IPS DF 6.9 (cell line): ENCODE measurements around the gene SLC26A4.

Experiments
- DNase-seq: peaks from one replicate; pipeline ENCODE4 v3.0.0-alpha.2; 2013; ENCODE audit warnings: low read depth, low spot score
- H3K27ac ChIP-seq: one replicate; pipeline ENCODE4 v1.5.1; 2013; ENCODE audit warnings: low read length, control low read depth
- H3K27me3 ChIP-seq: 2 replicates; pipeline ENCODE4 v1.6.1; 2013; ENCODE audit warnings: mild to moderate bottlenecking, low read length; ENCODE audit not compliant: control insufficient read depth, insufficient read depth
- H3K36me3 ChIP-seq: 2 replicates; pipeline ENCODE4 v1.6.1; 2013; ENCODE audit warnings: low read length; ENCODE audit not compliant: control insufficient read depth, insufficient read depth
- H3K4me1 ChIP-seq: 2 replicates; pipeline ENCODE4 v1.6.1; 2013; ENCODE audit warnings: low read length; ENCODE audit not compliant: control insufficient read depth, insufficient read depth
- H3K4me3 ChIP-seq: 2 replicates; pipeline ENCODE4 v1.5.1; 2013; ENCODE audit warnings: mild to moderate bottlenecking, low read length
- H3K9me3 ChIP-seq: 2 replicates; pipeline ENCODE4 v1.6.1; 2013; ENCODE audit warnings: low read length, inconsistent platforms; ENCODE audit not compliant: control insufficient read depth, insufficient read depth
- WGBS: extraction: QIAGEN DNeasy Blood & Tissue Kit; methylation state at CpG from one replicate; pipeline ENCODE4 v1.1.7; 2013; ENCODE audit warnings: mixed read lengths, missing lambda C conversion rate; ENCODE audit not compliant: insufficient read length, insufficient coverage; 5-methylcytosine and 5-hydroxymethylcytosine counted together

Gene SLC26A4

DNA sequence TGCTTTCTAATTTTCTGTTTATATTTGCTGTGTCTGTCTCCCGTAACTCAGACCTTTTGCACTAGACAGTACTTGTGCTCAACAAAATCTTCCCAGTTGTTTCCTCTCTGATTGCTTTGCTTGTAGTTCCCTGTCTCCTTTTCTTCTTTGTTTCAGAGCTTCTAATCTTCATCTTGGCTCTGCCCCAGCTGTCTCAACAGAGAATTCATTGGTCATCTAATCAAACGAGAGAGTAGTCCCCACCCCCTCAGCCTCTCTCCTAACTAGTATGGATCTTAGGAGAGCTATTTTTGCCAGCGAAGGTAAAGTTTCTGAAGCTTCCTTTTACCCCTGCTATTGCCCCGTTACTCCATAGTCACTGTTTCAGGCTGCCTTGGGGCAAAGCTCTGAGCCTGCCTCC is 32.8 kb downstream of the SLC26A4 start:
- H3K4me1 ChIP-seq, result peaks cover 2% of the 10 kb centered on the region; the same call in 1 of the 2 replicates
- no peak overlapping the region for H3K4me3 ChIP-seq
- H3K27me3 ChIP-seq, result no peaks in the 10 kb centered on the region
- no CpG with 5 or more reads among the region's 4 CpGs for WGBS
- H3K9me3 ChIP-seq, result no peaks in the 10 kb centered on the region
- no peaks in the 10 kb centered on the region for H3K36me3 ChIP-seq
- DNase-seq, result no peak
- no peak overlapping the region for H3K27ac ChIP-seq

DNA sequence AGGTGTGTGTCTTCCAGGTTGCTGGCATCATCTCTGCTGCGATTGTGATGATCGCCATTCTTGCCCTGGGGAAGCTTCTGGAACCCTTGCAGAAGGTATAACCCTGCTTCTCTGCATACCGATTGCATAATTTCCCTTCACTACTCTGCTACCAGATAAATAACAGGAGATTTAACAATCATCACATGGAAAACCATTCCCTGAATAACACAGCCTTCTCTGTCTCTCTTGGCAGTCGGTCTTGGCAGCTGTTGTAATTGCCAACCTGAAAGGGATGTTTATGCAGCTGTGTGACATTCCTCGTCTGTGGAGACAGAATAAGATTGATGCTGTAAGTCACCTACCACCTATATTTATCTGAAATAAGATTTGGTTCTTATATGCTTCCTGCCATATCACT is 33.8 kb downstream of the SLC26A4 start:
- Histone ChIP-seq H3K36me3 (no peaks in the 10 kb centered on the region), H3K4me1 (peaks cover 2% of the 10 kb centered on the region; the same call in 1 of the 2 replicates), H3K9me3 (no peaks in the 10 kb centered on the region), H3K27ac (no peak overlapping the region), H3K4me3 (no peak overlapping the region), H3K27me3 (no peaks in the 10 kb centered on the region)
- DNase-seq, result no peak
- WGBS, result no CpG with 5 or more reads among the region's 5 CpGs

DNA sequence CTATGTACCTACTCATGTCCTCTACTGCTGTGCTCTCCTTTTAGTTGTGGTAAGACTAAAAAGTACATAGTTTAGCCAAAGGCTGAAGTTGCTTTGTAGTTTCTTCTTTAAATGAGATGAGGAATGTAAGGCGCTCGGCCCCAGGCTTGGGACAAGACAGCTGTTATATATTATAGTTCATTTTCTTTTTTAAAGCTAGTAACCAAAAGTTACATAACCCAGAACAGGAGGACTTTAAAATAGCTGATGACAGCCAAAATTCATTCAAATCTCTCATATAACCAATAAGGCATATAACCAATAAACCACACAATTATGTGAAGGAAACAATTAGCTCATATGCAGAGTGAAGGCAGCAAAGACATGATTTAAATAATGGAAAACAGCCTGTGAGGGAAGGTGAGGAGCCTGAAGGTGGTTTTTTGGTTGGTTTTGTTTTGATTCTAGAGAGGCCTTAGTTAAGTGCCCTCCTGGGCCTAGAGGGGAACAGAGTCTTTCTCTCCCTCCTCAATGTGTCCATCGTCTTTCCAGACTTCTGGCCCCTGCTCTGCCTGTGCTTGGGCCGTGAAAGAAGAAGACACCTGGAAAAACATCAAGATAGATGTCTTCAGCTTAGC is 35.8 kb downstream of the SLC26A4 start:
- no peak for DNase-seq
- Histone ChIP-seq H3K4me1 (no peaks in the 10 kb centered on the region), H3K36me3 (no peaks in the 10 kb centered on the region), H3K4me3 (no peak overlapping the region), H3K27ac (no peak overlapping the region), H3K9me3 (no peaks in the 10 kb centered on the region), H3K27me3 (no peaks in the 10 kb centered on the region)
- WGBS, result no CpG with 5 or more reads among the region's 4 CpGs

DNA sequence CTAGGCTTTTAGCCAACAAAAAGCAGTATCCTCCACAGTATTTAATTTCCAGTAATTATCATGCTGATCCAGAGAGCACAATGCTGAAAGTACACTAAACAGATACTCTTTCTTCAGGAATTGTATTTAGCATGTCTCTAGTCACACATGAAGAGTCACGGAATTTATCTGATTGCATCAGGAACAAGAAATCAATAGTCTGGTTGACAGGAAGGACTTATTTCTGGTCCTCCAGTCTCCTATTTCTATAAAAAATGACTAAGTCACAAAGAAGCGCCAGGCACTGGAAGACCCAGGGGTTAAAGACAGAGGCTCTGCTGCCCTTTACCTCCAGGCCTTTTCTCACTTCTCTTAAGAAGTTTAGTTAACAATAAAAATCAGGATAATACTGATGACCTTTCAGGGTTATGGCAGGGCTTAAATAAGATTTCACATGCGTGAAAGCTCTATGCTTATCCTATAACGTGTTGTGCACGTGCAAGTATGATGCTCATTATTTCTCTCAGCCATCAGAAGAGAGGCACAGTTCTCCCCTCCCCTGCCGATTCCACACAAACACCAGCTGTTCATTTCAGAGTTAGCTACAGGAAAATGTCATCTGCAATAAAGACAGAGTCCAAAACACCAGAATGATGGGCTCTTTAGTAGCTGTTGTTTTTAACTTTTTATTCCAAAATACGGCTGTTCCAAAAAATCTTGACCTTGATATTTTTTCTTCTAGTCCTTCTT is 36.9 kb downstream of the SLC26A4 start:
- Histone ChIP-seq H3K27me3 (no peaks in the 10 kb centered on the region), H3K27ac (no peak overlapping the region), H3K4me3 (no peak overlapping the region), H3K9me3 (no peaks in the 10 kb centered on the region), H3K36me3 (no peaks in the 10 kb centered on the region), H3K4me1 (no peaks in the 10 kb centered on the region)
- WGBS, result no CpG with 5 or more reads among the region's 7 CpGs
- no peak for DNase-seq

GRCh38 chr7:107700570-107700969 is 39.9 kb downstream of the SLC26A4 start:
- H3K4me3 ChIP-seq, result no peak overlapping the region
- H3K27ac ChIP-seq, result no peak overlapping the region
- H3K36me3 ChIP-seq, result no peaks in the 10 kb centered on the region
- no peak for DNase-seq
- no peaks in the 10 kb centered on the region for H3K4me1 ChIP-seq
- H3K27me3 ChIP-seq, result no peaks in the 10 kb centered on the region
- no peaks in the 10 kb centered on the region for H3K9me3 ChIP-seq

DNA sequence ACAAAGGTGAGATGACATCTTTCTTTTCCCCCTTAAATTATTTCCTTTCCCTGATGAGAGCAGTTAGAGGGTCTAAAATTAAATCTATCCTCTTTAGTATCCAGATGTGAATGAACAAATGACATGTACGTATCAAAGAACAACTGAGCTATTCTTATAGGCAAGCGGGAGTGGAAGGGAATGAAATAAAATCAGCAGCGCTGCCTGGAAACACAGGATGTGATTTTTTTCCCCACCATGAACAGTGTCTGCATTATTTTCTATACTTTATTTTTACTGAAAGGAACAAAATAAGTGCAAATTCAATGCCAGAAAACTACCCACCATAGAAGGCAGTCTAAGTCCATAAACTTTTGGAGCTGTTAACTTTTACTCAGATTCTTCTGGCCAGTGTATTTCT is 40.6 kb downstream of the SLC26A4 start:
- H3K4me3 ChIP-seq, result no peak overlapping the region
- no peak overlapping the region for H3K27ac ChIP-seq
- H3K36me3 ChIP-seq, result no peaks in the 10 kb centered on the region
- DNase-seq, result no peak
- H3K9me3 ChIP-seq, result no peaks in the 10 kb centered on the region
- no peaks in the 10 kb centered on the region for H3K27me3 ChIP-seq
- no CpG with 5 or more reads among the region's 3 CpGs for WGBS
- no peaks in the 10 kb centered on the region for H3K4me1 ChIP-seq

DNA sequence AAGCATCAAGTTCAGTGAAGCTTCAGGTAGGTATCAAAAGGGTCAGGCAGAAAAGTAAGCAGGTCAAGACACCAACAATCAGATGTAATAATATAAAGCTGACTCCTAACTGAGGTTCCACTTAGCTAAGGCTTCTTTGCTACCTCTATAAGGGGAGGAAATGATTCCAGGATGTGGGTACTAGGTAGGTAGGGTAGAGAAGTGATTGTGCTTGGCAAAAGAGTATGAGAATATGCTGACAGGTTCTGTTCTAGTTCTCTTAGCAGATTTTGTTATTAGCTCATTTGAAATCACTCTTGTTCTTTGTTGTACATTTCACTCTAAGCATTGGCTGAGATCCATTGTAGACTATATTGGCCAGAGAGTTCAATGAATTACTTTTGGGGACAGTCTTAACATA is 42.6 kb downstream of the SLC26A4 start:
- Histone ChIP-seq H3K27ac (no peak overlapping the region), H3K36me3 (no peaks in the 10 kb centered on the region), H3K9me3 (no peaks in the 10 kb centered on the region), H3K27me3 (no peaks in the 10 kb centered on the region), H3K4me1 (no peaks in the 10 kb centered on the region), H3K4me3 (no peak overlapping the region)
- DNase-seq, result no peak

- WGBS, result no CpG with 5 or more reads among the region's 3 CpGs
- Histone ChIP-seq H3K27ac (no peak overlapping the region), H3K4me3 (no peak overlapping the region), H3K9me3 (no peaks in the 10 kb centered on the region), H3K27me3 (no peaks in the 10 kb centered on the region), H3K36me3 (no peaks in the 10 kb centered on the region), H3K4me1 (no peaks in the 10 kb centered on the region)
- DNase-seq, result no peak
Measured at GRCh38 chr7:107703872-107704271, 43.2 kb downstream of the SLC26A4 start.

GRCh38 chr7:107708956-107709355 is 48.3 kb downstream of the SLC26A4 start:
- Histone ChIP-seq H3K27ac (no peak overlapping the region), H3K9me3 (no peaks in the 10 kb centered on the region), H3K4me1 (no peaks in the 10 kb centered on the region), H3K27me3 (no peaks in the 10 kb centered on the region), H3K4me3 (no peak overlapping the region), H3K36me3 (no peaks in the 10 kb centered on the region)
- WGBS, result no CpG with 5 or more reads among the region's 2 CpGs
- DNase-seq, result no peak

DNA sequence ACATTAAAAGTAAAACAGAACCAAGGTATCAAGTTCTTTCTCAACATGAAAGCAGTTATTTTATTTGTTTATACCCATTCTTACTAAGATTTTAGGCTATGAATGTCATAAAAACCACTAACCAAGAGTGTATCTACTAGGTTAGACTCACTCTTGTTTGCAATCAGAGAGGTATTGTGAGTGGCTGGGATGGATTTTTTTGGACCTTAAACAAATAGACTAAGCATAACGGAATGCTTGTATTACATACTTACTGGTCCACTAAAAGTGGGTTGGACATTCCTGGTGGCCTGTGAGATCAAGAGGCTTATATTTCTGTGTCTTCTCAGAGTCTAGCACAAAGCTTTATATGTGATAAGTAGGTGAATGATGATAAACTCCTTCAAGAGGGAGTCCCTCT is 50.7 kb downstream of the SLC26A4 start:
- no peak for DNase-seq
- Histone ChIP-seq H3K36me3 (no peaks in the 10 kb centered on the region), H3K9me3 (no peaks in the 10 kb centered on the region), H3K27me3 (no peaks in the 10 kb centered on the region), H3K4me1 (no peaks in the 10 kb centered on the region), H3K27ac (no peak overlapping the region), H3K4me3 (no peak overlapping the region)
- WGBS, result no CpG with 5 or more reads among the region's 1 CpG

GRCh38 chr7:107712025-107712424 is 51.4 kb downstream of the SLC26A4 start:
- no CpG with 5 or more reads among the region's 1 CpG for WGBS
- Histone ChIP-seq H3K27ac (no peak overlapping the region), H3K27me3 (no peaks in the 10 kb centered on the region), H3K4me3 (no peak overlapping the region), H3K4me1 (no peaks in the 10 kb centered on the region), H3K9me3 (no peaks in the 10 kb centered on the region), H3K36me3 (no peaks in the 10 kb centered on the region)
- DNase-seq, result no peak
